HepG2 (cell line): ENCODE results near the gene PEMT. TPM values are rescaled to one million over a fixed set of nuclear protein-coding genes. Genes with fewer than 3 reads are reported as not detected.

Source experiments
- DR1 ChIP-seq: sonication (generic); formaldehyde crosslinking; IDR thresholded peaks from 2 replicates; pipeline ENCODE4 v1.8.0; 2021; ENCODE audit warnings: mild to moderate bottlenecking, missing genetic modification reagents, inconsistent platforms
- HHEX ChIP-seq: IDR thresholded peaks from 2 replicates; pipeline ENCODE4 v1.6.1; 2016; ENCODE audit warnings: control low read depth
- MAFG ChIP-seq: sonication (generic); formaldehyde crosslinking; IDR thresholded peaks from 2 replicates; pipeline ENCODE4 v1.5.1; 2020; ENCODE audit warnings: mild to moderate bottlenecking, missing genetic modification reagents
- MAFK ChIP-seq, 2 experiments: IDR thresholded peaks in 1 of 2; conservative IDR thresholded peaks in 1 of 2; 2 replicates each; pipeline ENCODE4 v1.6.1; 2011; ENCODE audit warnings: improper control_type of control experiment in 2 of 2, low read length in 2 of 2
- PRPF4 ChIP-seq: fragments of 200-400 bp; formaldehyde crosslinking; IDR thresholded peaks from 2 replicates; pipeline ENCODE4 v1.6.1; 2016; ENCODE audit warnings: low read length, low read depth; ENCODE audit not compliant: poor library complexity, severe bottlenecking
- PTBP1 ChIP-seq: fragments of 200-400 bp; formaldehyde crosslinking; IDR thresholded peaks from 2 replicates; pipeline ENCODE4 v1.6.1; 2018; ENCODE audit warnings: low read length, low read depth; ENCODE audit not compliant: poor library complexity, severe bottlenecking
- SOX13 ChIP-seq, 3 experiments: fragments of 450-650 bp in 1 of 3; sonication (generic) in 1 of 3; formaldehyde crosslinking in 1 of 3; IDR thresholded peaks in 2 of 3; conservative IDR thresholded peaks in 1 of 3; 2 replicates each; pipeline versions ENCODE4 v1.5.0 to v1.6.1; 2016 to 2020; ENCODE audit warnings: antibody characterized with exemption in 1 of 3, mild to moderate bottlenecking in 1 of 3, missing compliant biosample characterization in 1 of 3, missing genetic modification reagents in 1 of 3, moderate library complexity in 1 of 3
- SP2 ChIP-seq: sonication (generic); formaldehyde crosslinking; IDR thresholded peaks from 2 replicates; pipeline ENCODE4 v1.5.1; 2020; ENCODE audit warnings: mild to moderate bottlenecking, missing genetic modification reagents
- TBX3 ChIP-seq: fragments of 450-650 bp; IDR thresholded peaks from 2 replicates; pipeline ENCODE4 v1.6.1; 2017; ENCODE audit warnings: antibody characterized with exemption, mild to moderate bottlenecking, inconsistent platforms, borderline replicate concordance
- TOE1 ChIP-seq: sonication (generic); formaldehyde crosslinking; IDR thresholded peaks from 2 replicates; pipeline ENCODE4 v1.4.0; 2020; ENCODE audit warnings: mild to moderate bottlenecking, missing genetic modification reagents
- ZFX ChIP-seq: sonication (generic); formaldehyde crosslinking; IDR thresholded peaks from 2 replicates; pipeline ENCODE4 v1.4.0; 2020; ENCODE audit warnings: mild to moderate bottlenecking, low read depth, missing genetic modification reagents, moderate library complexity
- ZNF564 ChIP-seq: sonication (generic); formaldehyde crosslinking; IDR thresholded peaks from 2 replicates; pipeline ENCODE4 v1.8.1; 2023; ENCODE audit warnings: mild to moderate bottlenecking, missing genetic modification reagents
- polyA plus RNA-seq, 8 experiments: library from polyadenylated mRNA; depleted of rRNA in 3 of 8; stranded (reverse) in 7 of 8; unstranded in 1 of 8; fragments of >200 nt; fragmentation: Illumina TruSeq in 4 of 8; extraction: Trizol in 4 of 8; gene quantifications; 2 replicates each; pipeline versions ENCODE4 v1.2.1 to v1.2.3, GENCODE V29; 2011 to 2016; ENCODE audit warnings: low read depth in 4 of 8, missing spikeins in 1 of 8, mixed read lengths in 1 of 8; ENCODE audit not compliant: insufficient read depth in 1 of 8
- total RNA-seq, 5 experiments: library from RNA; depleted of rRNA; stranded (reverse); fragments of >200 nt; fragmentation: Illumina TruSeq; extraction: Trizol; gene quantifications; 2 replicates each; pipeline ENCODE4 v1.2.3, GENCODE V29; 2016; ENCODE audit warnings: low read depth in 1 of 5
- TF ChIP-seq, protein P1 (sequence below): sonication (generic); formaldehyde crosslinking; IDR thresholded peaks from 2 replicates; pipeline ENCODE4 v1.4.0; 2020; ENCODE audit warnings: missing genetic modification reagents, borderline replicate concordance
- TF ChIP-seq, protein P2 (sequence below): sonication (generic); formaldehyde crosslinking; IDR thresholded peaks from 2 replicates; pipeline ENCODE4 v1.4.0; 2020; ENCODE audit warnings: mild to moderate bottlenecking, missing genetic modification reagents, borderline replicate concordance
- TF ChIP-seq, protein P3 (sequence below): sonication (generic); formaldehyde crosslinking; IDR thresholded peaks from 2 replicates; pipeline ENCODE4 v1.8.1; 2022; ENCODE audit warnings: low read depth, mild to moderate bottlenecking, missing genetic modification reagents

PEMT gene
- total and polyA plus RNA-seq, 2 of the 13 experiments (the other 11 are each of a cell fraction or from before 2014, with no cell fraction given): 31.7 to 43.6 TPM

DNA sequence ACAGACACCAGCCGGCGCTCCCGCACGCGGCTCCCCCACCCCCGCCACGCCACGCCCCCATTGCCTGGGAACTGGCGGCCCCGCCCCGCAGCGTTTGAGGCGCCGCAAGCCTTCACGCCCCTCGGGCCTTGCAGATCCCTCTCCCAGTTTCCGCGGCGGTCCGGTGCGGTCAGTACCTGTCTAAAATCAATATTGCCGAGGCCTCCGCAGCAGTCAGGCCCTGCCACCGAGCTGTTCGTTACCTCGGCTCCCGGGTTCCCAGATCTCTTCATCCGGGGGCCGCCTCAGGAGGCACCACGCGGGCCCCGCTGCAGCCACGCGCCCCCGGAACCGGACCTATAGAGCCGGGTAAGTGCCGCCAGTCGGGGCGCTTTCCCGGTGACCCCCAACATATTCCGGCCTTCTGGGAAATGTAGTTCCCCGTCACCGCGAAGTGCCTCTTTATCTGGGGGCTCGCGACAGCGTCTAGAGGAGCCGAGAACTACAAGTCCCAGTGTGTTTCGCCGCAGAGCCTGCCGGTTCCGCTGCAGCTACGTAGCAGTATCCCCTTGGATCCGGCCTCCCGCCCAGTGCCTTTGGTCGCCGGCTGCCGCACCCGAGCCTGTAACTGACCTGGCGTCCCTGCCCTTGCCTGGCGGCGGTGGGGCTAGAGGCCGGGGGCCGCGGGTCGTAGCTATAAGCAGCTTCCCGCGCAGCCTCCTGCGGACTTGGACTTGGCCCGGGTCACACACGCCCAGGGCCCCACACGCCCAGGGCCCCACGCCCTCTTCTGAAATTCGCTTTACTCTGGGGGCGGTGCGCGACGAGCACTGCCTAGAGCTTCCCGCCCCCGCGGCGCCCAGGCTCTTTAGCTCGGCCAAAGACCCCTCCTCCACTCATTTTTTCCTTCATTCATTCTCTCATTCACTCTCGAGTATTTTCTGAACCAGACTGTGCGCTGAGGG lies at the start of gene PEMT (continued):
- TF ChIP-seq, protein P1, sequence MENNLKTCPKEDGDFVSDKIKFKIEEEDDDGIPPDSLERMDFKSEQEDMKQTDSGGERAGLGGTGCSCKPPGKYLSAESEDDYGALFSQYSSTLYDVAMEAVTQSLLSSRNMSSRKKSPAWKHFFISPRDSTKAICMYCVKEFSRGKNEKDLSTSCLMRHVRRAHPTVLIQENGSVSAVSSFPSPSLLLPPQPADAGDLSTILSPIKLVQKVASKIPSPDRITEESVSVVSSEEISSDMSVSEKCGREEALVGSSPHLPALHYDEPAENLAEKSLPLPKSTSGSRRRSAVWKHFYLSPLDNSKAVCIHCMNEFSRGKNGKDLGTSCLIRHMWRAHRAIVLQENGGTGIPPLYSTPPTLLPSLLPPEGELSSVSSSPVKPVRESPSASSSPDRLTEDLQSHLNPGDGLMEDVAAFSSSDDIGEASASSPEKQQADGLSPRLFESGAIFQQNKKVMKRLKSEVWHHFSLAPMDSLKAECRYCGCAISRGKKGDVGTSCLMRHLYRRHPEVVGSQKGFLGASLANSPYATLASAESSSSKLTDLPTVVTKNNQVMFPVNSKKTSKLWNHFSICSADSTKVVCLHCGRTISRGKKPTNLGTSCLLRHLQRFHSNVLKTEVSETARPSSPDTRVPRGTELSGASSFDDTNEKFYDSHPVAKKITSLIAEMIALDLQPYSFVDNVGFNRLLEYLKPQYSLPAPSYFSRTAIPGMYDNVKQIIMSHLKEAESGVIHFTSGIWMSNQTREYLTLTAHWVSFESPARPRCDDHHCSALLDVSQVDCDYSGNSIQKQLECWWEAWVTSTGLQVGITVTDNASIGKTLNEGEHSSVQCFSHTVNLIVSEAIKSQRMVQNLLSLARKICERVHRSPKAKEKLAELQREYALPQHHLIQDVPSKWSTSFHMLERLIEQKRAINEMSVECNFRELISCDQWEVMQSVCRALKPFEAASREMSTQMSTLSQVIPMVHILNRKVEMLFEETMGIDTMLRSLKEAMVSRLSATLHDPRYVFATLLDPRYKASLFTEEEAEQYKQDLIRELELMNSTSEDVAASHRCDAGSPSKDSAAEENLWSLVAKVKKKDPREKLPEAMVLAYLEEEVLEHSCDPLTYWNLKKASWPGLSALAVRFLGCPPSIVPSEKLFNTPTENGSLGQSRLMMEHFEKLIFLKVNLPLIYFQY (CRISPR knock-in tag): peak; percentile 86; the same call in 1 of the 2 replicates
- TF ChIP-seq, protein P2, sequence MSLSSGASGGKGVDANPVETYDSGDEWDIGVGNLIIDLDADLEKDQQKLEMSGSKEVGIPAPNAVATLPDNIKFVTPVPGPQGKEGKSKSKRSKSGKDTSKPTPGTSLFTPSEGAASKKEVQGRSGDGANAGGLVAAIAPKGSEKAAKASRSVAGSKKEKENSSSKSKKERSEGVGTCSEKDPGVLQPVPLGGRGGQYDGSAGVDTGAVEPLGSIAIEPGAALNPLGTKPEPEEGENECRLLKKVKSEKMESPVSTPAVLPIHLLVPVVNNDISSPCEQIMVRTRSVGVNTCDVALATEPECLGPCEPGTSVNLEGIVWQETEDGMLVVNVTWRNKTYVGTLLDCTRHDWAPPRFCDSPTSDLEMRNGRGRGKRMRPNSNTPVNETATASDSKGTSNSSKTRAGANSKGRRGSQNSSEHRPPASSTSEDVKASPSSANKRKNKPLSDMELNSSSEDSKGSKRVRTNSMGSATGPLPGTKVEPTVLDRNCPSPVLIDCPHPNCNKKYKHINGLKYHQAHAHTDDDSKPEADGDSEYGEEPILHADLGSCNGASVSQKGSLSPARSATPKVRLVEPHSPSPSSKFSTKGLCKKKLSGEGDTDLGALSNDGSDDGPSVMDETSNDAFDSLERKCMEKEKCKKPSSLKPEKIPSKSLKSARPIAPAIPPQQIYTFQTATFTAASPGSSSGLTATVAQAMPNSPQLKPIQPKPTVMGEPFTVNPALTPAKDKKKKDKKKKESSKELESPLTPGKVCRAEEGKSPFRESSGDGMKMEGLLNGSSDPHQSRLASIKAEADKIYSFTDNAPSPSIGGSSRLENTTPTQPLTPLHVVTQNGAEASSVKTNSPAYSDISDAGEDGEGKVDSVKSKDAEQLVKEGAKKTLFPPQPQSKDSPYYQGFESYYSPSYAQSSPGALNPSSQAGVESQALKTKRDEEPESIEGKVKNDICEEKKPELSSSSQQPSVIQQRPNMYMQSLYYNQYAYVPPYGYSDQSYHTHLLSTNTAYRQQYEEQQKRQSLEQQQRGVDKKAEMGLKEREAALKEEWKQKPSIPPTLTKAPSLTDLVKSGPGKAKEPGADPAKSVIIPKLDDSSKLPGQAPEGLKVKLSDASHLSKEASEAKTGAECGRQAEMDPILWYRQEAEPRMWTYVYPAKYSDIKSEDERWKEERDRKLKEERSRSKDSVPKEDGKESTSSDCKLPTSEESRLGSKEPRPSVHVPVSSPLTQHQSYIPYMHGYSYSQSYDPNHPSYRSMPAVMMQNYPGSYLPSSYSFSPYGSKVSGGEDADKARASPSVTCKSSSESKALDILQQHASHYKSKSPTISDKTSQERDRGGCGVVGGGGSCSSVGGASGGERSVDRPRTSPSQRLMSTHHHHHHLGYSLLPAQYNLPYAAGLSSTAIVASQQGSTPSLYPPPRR (CRISPR knock-in tag): peak; percentile 14; the same call in 1 of the 2 replicates
- TF ChIP-seq TOE1 (CRISPR knock-in tag) (no peak; the same call in 1 of the 2 replicates), PRPF4 (no peak), TBX3 (no peak), HHEX (CRISPR knock-in tag) (no peak), SOX13 (IDR thresholded peaks at IDR 0.05) (no peak), SOX13 (CRISPR knock-in tag; conservative IDR thresholded peaks at IDR 0.05 in 1 of 2, IDR thresholded peaks at IDR 0.05 in 1 of 2) (no peak; a peak in 2 of 4 replicates), MAFG (no peak), ZFX (CRISPR knock-in tag) (peak; percentile 91), DR1 (CRISPR knock-in tag) (peak; percentile 41; the same call in 1 of the 2 replicates), SP2 (CRISPR knock-in tag) (peak; percentile 43), ZNF564 (peak; percentile 96), MAFK (conservative IDR thresholded peaks at IDR 0.05 in 1 of 2, IDR thresholded peaks at IDR 0.05 in 1 of 2; ENCODE audit: low read length in 2 of 2) (no peak), PTBP1 (no peak)
- TF ChIP-seq, protein P3, sequence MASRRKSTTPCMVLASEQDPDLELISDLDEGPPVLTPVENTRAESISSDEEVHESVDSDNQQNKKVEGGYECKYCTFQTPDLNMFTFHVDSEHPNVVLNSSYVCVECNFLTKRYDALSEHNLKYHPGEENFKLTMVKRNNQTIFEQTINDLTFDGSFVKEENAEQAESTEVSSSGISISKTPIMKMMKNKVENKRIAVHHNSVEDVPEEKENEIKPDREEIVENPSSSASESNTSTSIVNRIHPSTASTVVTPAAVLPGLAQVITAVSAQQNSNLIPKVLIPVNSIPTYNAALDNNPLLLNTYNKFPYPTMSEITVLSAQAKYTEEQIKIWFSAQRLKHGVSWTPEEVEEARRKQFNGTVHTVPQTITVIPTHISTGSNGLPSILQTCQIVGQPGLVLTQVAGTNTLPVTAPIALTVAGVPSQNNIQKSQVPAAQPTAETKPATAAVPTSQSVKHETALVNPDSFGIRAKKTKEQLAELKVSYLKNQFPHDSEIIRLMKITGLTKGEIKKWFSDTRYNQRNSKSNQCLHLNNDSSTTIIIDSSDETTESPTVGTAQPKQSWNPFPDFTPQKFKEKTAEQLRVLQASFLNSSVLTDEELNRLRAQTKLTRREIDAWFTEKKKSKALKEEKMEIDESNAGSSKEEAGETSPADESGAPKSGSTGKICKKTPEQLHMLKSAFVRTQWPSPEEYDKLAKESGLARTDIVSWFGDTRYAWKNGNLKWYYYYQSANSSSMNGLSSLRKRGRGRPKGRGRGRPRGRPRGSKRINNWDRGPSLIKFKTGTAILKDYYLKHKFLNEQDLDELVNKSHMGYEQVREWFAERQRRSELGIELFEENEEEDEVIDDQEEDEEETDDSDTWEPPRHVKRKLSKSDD (CRISPR knock-in tag): peak; percentile 63
